GM19455 (cell line): Measurements from ENCODE around the gene TWSG1.

Experiments used
- ATAC-seq: cut with Tn5 transposase; IDR thresholded peaks from one replicate; pipeline ENCODE4 v1.9.1; 2021; ENCODE audit not compliant: unreplicated experiment

TWSG1 gene

DNA sequence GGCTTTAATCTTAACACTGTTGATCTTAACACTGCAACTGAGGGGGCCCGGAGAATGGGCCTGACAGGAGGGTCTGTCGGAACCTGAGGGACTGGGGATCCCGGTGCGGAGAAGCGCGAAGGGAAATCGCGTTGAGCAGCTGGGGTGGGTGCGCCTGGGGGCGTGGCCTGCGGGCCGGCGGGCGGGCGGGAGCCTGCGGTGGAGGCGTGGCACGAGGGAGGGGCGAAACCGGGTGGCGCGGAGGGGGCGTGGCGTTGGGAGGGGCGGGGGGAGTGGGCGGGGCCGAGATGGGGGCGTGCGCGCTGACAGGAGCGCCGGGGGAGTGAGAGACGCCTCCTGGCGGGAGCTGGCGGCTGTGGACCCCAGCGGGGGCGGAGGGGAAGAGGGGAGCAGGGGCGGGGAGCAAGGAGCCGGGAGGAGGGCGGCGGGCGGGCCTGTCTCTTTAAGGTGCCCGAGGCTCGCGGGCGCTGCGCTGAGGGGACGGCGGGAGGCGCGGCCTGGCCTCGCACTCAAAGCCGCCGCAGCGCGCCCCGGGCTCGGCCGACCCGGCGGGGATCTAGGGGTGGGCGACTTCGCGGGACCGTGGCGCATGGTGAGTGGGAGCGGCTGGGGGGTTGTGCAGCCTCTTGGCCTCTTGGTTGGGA, at the start of gene TWSG1:
Gene TWSG1 (plus strand): TSS at position 445 of the 644 bp plus-strand sequence. CDS start 2,457 bp downstream, outside the sequence.
- peak; percentile 78 for ATAC-seq

- no peak for ATAC-seq
These were observed 49.0 kb upstream of the TWSG1 start for GRCh38 chr18:9285604-9286003.

DNA sequence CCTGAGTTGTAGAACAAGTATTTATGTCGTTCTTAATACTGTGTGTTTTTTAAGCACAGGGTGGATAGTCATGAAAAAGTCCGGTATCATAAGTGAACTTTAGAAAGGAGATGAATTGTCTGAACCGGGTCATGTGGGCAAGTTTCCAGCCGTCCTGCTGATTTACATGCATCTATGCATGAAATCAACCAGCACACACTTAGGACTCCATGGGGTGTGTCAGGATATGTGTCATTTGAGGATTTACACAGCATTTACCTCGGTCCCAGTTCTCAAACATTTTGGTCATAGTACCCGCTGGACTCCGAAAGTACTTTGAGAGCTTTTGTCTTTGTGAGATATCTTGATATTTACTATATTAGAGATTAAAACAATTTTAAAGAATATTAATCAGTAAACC, 47.5 kb upstream of the TWSG1 start:
- no peak for ATAC-seq

GRCh38 chr18:9289698-9290097, 44.9 kb upstream of the TWSG1 start:
- no peak for ATAC-seq

GRCh38 chr18:9290156-9290555, 44.4 kb upstream of the TWSG1 start:
- no peak for ATAC-seq

DNA sequence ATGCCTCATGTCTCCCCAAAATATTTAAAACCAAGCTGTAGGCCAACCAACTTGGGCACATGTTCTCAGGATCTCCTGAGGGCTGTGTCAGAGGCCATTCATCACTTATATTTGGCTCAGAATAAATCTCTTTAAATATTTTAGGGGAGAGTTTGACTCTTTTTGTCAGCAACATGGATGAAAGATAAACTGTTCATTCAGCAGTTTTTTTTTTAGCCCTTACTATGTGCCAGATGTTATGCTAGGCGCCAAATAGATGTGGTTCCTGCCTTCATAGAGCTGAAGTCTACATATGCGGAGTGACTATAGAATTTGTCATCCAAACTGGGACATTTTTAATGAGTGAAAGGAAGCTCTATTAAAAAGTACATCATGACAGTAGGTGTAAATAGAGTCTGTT, 42.5 kb upstream of the TWSG1 start:
- ATAC-seq = no peak

DNA sequence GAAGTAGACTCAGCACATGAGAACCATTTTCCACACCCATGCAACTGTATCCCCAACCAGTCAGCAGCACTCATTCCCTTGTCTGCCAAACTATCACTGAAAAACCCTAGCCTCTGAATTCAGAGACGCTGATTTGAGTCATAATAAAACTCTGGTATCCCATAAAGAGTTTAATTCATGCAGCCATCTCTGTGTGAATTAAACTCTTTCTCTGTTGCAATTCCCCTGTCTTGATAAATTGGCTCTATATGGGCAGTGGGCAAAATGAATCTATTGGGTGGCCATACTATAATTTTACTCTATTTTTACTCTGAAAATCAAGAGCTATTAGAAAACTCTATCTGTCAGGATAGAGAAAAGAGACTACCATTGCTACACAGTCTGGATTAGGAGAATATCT, 40.6 kb upstream of the TWSG1 start:
- no peak for ATAC-seq

DNA sequence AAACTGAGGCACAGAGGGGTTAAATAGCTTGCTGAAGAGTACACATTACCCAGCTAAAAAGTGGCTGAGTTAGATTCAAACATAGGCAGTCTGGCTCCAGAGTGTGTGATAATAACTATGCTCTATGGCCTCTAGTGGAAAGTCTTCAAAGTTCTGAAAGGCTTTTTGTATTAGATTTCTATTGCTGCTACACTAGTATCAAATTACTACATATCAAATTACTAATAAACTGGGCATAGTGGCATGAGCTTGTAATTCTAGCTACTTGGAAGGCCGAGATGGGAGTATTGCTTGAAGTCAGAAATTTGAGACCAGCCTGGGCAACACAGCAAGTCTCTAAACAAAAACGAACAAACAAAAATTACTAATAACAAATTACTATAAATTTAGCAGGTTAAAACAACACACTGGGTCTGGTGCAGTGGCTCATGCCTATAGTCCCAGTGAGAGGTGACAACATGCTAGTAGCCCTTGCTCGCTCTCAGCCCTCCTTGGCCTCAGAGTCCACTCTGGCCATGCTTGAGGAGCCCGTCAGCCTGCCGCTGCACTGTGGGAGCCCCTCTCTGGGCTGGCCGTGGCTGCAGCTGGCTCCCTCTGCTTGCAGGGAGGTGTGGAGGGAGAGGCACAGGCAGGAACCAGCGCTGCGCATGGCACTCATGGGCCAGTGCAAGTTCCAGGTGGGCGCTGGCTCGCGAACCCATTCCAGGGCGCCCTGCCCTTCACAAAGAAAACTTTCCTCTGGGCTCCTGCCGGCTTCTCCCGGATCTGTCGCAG, 38.2 kb upstream of the TWSG1 start:
- ATAC-seq = no peak

GRCh38 chr18:9297007-9297393, 37.6 kb upstream of the TWSG1 start:
- no peak for ATAC-seq

- ATAC-seq = no peak
These were observed 30.0 kb upstream of the TWSG1 start for GRCh38 chr18:9304388-9305070.

DNA sequence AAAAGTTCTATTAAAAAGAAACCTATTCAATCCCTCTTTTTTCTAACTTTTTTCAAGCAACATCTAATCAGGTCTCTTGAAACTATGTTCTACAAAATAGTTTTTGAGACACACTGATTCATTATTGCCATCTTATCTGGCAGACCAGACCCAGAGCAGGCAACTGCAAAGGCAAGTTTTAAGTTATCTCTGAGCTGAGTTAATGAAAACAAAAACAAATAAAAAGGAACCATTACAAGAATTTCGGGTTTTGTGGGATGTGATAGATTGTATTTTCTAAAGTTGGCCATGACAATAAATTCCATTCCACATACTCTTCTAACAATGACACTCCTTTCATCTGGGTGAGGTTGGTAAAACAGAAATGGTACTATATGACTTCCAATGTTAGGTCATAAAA, 15.2 kb upstream of the TWSG1 start:
- ATAC-seq = no peak

GRCh38 chr18:9321017-9321452, 13.5 kb upstream of the TWSG1 start:
- no peak for ATAC-seq

GRCh38 chr18:9321736-9322135, 12.8 kb upstream of the TWSG1 start:
- no peak for ATAC-seq

GRCh38 chr18:9322744-9323143, 11.8 kb upstream of the TWSG1 start:
- ATAC-seq = no peak

DNA sequence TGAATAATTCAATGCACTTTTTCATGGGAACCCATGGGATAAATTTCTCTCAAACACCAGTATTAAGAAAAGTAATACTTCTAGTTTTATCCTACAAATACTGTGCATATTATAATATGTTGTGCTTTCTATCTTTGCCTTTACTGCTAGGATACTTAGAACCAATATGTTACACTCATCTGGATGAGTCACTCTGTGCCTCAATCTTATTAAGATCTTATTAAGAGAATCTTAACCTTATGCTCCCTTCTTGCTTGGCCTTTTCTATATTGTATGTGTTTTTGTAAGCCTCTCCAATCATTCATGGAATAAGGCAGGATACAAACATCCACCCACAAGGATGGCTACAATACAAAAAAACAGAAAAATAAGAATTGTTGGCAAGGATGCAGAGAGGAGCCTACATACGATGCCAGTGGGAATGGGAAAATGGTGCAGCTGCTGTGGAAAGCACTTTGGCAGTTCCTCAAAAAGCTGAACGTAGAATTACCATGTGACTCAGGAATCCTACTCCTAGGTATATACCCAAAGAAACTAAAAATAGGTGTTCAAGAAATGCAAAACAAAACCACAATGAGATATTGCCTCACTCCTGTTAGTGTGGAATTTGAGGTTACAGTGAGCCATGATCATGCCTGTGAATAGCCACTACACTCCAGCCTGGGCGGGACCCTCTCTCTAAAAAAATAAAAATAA, 10.7 kb upstream of the TWSG1 start:
- no peak for ATAC-seq

- no peak for ATAC-seq
These were observed 8.9 kb upstream of the TWSG1 start for GRCh38 chr18:9325716-9326115.

GRCh38 chr18:9328776-9329175, 5.8 kb upstream of the TWSG1 start:
- no peak for ATAC-seq

- ATAC-seq = no peak
These were observed 5.1 kb upstream of the TWSG1 start for GRCh38 chr18:9329471-9329870.

DNA sequence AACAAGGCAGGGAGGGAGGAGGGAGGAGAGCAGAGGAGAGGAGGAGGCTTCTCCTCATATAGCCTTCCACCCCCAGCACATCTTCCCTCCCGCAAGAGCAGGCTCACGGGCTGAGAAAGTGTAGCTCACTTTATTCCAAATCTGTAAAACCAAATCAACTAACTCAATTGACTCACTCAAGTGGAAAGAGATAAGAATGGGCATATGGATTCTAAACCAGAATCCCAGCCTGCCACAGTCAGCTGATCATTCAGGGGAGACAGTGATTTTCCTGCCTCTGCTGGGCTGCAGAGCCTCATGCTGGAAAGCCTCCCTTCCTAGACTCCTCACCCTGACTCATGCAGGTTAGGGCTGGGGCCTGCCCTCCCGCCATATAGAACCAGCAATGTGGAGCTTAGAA, 4.2 kb upstream of the TWSG1 start:
- no peak for ATAC-seq

DNA sequence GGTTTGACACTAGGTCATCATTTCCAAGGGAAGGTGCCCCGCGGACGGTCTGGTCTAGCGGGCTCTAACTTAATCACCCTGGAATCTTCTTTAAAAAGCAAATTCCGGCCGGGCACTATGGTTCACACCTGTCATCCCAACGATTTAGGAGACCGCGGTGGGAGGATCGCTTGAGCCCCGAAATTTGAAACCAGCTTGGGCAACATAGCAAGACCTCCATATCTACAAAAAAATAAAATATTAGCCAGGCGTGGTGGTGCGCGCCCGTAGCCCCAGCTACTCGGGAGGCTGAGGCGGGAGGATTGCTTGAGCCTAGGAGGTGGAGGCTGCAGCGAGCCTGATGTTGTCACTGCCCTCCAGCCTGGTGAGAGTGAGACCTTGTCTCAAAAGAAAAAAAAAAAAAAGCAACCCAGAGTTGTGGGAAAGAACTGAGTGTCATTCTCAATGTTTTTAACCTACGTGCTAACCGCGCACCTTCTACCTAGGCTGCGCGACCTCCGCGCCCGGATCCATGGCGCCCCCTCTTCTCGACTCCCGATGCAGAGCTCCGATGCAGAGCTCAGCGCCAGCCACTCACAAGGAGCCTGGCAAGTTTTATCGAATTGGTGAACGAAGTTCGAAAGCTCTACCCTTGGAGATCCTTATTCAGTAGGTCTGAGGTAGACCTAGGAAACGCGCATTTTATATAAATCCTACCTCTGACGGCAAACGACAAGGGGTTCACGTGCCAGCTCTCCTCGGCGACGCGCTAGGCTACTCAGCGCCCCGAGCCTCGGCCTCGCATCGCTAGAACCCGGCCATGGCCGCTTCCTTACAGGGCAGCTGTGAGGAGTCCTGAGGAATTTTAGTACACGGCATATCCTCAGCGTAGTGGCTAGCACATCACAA, 888 bp upstream of the TWSG1 start:
- ATAC-seq = peak; percentile 52
